Neural progenitor cell (in vitro differentiated cells): ENCODE results near the gene MTG1.

Experiments used
- EZH2 ChIP-seq: fragments of 200-600 bp; sonication (generic); IDR thresholded peaks from 2 replicates; pipeline ENCODE4 v1.6.1; 2017; ENCODE audit warnings: antibody characterized with exemption, mild to moderate bottlenecking, moderate library complexity
- EZH2phosphoT487 ChIP-seq: fragments of 200-600 bp; sonication (generic); IDR thresholded peaks from 2 replicates; pipeline ENCODE4 v1.6.1; 2017; ENCODE audit warnings: antibody characterized with exemption
- TF ChIP-seq, protein P1 (sequence below): fragments of 200-600 bp; sonication (generic); IDR thresholded peaks from 2 replicates; pipeline ENCODE4 v1.5.1; 2017; ENCODE audit warnings: antibody characterized with exemption, mild to moderate bottlenecking

DNA sequence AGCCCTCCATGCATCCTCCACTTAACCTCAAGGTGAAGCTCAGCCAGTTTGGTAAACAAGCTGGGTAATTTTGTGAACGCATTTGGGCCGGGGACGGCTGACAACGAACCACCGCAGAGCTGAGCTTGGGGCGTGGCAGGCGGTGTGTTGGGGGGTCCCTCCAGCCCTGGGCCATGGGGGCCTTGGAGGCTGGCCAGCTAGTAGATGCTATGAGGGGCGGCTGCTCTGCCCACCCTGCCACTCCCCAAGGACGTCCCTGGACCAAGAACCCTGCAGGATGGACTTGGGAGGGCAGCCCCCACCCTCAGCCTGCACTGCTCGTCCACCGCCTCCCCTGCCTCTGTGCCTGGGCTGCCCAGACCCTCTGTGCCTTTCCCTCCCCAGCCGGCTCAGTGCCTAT, 47.8 kb downstream of the MTG1 start:
- TF ChIP-seq, protein P1, sequence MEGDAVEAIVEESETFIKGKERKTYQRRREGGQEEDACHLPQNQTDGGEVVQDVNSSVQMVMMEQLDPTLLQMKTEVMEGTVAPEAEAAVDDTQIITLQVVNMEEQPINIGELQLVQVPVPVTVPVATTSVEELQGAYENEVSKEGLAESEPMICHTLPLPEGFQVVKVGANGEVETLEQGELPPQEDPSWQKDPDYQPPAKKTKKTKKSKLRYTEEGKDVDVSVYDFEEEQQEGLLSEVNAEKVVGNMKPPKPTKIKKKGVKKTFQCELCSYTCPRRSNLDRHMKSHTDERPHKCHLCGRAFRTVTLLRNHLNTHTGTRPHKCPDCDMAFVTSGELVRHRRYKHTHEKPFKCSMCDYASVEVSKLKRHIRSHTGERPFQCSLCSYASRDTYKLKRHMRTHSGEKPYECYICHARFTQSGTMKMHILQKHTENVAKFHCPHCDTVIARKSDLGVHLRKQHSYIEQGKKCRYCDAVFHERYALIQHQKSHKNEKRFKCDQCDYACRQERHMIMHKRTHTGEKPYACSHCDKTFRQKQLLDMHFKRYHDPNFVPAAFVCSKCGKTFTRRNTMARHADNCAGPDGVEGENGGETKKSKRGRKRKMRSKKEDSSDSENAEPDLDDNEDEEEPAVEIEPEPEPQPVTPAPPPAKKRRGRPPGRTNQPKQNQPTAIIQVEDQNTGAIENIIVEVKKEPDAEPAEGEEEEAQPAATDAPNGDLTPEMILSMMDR, result no peak
- TF ChIP-seq EZH2 (no peak), EZH2phosphoT487 (no peak)
